Tibial artery (tissue), 4 donors: ENCODE results near the gene FCAMR.

ENCODE experiments used
- DNase-seq, 2 donors: peaks; one replicate each; pipeline ENCODE4 v3.0.0-alpha.2; 2019
- H3K27ac ChIP-seq, 2 donors: fragments of 200-600 bp; sonication (generic) in 1 of 2; 1 replicate in 1 of 2; 2 replicates in 1 of 2; pipeline ENCODE4 v1.5.1; 2018 to 2019; ENCODE audit warnings: mild to moderate bottlenecking in 1 of 2
- H3K27me3 ChIP-seq, 2 donors: fragments of 200-600 bp; sonication (generic) in 1 of 2; one replicate each; pipeline versions ENCODE4 v1.5.1 to v1.6.0; 2016 to 2019
- H3K36me3 ChIP-seq, 3 donors: fragments of 200-600 bp; sonication (generic) in 2 of 3; one replicate each; pipeline ENCODE4 v1.5.1; 2016 to 2019; ENCODE audit warnings: mild to moderate bottlenecking in 2 of 3
- H3K4me1 ChIP-seq, 4 donors: fragments of 200-600 bp; sonication (generic) in 2 of 4; 1 replicate in 3 of 4; 2 replicates in 1 of 4; pipeline ENCODE4 v1.5.1; 2016 to 2019
- H3K4me3 ChIP-seq, 2 donors: fragments of 200-600 bp; sonication (generic) in 1 of 2; 1 replicate in 1 of 2; 2 replicates in 1 of 2; pipeline ENCODE4 v1.5.1; 2018 to 2019; ENCODE audit warnings: mild to moderate bottlenecking in 2 of 2
- H3K9me3 ChIP-seq, 3 donors: fragments of 200-600 bp; sonication (generic) in 1 of 3; one replicate each; pipeline ENCODE4 v1.5.1; 2016 to 2019
- CTCF ChIP-seq, 2 experiments: fragments of 200-600 bp in 1 of 2; fragments of 450-650 bp in 1 of 2; IDR thresholded peaks; one replicate each; pipeline ENCODE4 v1.5.1; 2017 to 2019; ENCODE audit warnings: antibody characterized with exemption in 2 of 2, mild to moderate bottlenecking in 1 of 2, moderate library complexity in 1 of 2
- intact Hi-C: fragments of 100-400 bp; cut with DNase I; formaldehyde crosslinking; loops from one replicate; pipeline ENCODE4 v1.15.0; 2023; ENCODE audit warnings: low total_unique reads

FCAMR gene

GRCh38 chr1:206979379-206980043 lies 9.3 kb upstream of the FCAMR start:
- TF ChIP-seq CTCF (IDR thresholded peaks at IDR 0.05), result no peak
- no peak overlapping the region for H3K27ac ChIP-seq
- intact Hi-C loops, result no loop called here
- H3K9me3 ChIP-seq, result no peaks in the 10 kb centered on the region
- H3K4me1 ChIP-seq, result no peaks in the 10 kb centered on the region
- H3K27me3 ChIP-seq, result peaks cover 0 to 6% of the 10 kb centered on the region in 2 donors
- no peak for DNase-seq
- no peak overlapping the region for H3K4me3 ChIP-seq
- H3K36me3 ChIP-seq, result no peaks in the 10 kb centered on the region

GRCh38 chr1:206978259-206978658 lies 8.0 kb upstream of the FCAMR start:
- Histone ChIP-seq H3K27ac (no peak overlapping the region), H3K4me1 (no peaks in the 10 kb centered on the region), H3K36me3 (no peaks in the 10 kb centered on the region), H3K9me3 (no peaks in the 10 kb centered on the region), H3K4me3 (no peak overlapping the region), H3K27me3 (peaks cover 0 to 3% of the 10 kb centered on the region in 2 donors)
- intact Hi-C loops, result no loop called here
- TF ChIP-seq CTCF (IDR thresholded peaks at IDR 0.05), result no peak
- DNase-seq, result no peak

GRCh38 chr1:206975306-206975705 lies 5.0 kb upstream of the FCAMR start:
- TF ChIP-seq CTCF (IDR thresholded peaks at IDR 0.05), result no peak
- peaks cover 0 to 14% of the 10 kb centered on the region in 2 donors for H3K27me3 ChIP-seq
- no peaks in the 10 kb centered on the region for H3K36me3 ChIP-seq
- H3K9me3 ChIP-seq, result no peaks in the 10 kb centered on the region
- no peaks in the 10 kb centered on the region for H3K4me1 ChIP-seq
- no peak overlapping the region for H3K4me3 ChIP-seq
- no peak overlapping the region for H3K27ac ChIP-seq
- no peak for DNase-seq
- intact Hi-C loops, result no loop called here

GRCh38 chr1:206974140-206974539 lies 3.9 kb upstream of the FCAMR start:
- Histone ChIP-seq H3K27me3 (peaks cover 0 to 18% of the 10 kb centered on the region in 2 donors), H3K4me3 (no peak overlapping the region), H3K4me1 (no peaks in the 10 kb centered on the region), H3K36me3 (no peaks in the 10 kb centered on the region), H3K27ac (no peak overlapping the region), H3K9me3 (no peaks in the 10 kb centered on the region)
- intact Hi-C loops, result no loop called here
- no peak for TF ChIP-seq CTCF (IDR thresholded peaks at IDR 0.05)
- no peak for DNase-seq

- TF ChIP-seq CTCF (IDR thresholded peaks at IDR 0.05), result no peak
- no peaks in the 10 kb centered on the region for H3K36me3 ChIP-seq
- no peak overlapping the region for H3K27ac ChIP-seq
- intact Hi-C loops, result no loop called here
- peaks cover 0 to 23% of the 10 kb centered on the region in 2 donors for H3K27me3 ChIP-seq
- H3K9me3 ChIP-seq, result no peaks in the 10 kb centered on the region
- no peak for DNase-seq
- no peaks in the 10 kb centered on the region for H3K4me1 ChIP-seq
- H3K4me3 ChIP-seq, result no peak overlapping the region
These were observed 2.5 kb upstream of the FCAMR start for GRCh38 chr1:206972728-206973127.
